ENCODE results near the gene FBXO36.

The FBXO36 gene

DNA sequence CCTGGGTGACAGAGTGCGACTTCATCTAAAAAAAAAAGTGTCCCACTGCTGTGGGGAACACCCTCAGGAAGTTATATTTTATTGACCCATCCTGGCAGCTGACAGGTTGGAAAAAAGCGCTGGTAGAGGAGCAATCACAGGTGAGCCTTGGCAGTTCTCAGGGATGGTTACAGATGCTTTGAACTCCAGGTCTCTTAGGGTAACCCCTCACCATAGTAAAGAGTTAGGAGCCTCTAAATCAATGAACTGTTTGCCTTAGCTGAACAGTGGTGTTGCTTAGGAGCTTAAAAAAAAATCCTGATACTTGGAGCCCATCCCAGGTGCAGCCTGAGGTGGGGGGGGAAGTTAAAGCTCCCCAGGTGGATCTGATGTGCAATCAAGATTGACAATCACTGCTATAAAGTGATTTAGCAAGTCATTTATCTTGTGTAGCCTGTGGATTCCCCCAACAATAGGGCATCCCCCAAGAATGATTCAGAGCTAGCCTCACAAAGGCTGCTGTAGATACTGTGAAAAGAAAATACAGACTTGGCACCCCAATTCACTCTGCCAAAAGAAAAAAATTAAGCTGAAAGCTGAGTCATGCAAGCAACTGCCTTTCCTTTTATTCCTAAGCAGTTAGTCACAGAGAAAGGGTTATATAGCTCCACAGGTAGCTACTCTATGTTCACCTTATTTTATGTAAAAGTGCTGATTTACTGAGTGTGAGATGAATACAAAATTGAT is 131.6 kb downstream of the FBXO36 start:
- DNase-seq = no peak

DNA sequence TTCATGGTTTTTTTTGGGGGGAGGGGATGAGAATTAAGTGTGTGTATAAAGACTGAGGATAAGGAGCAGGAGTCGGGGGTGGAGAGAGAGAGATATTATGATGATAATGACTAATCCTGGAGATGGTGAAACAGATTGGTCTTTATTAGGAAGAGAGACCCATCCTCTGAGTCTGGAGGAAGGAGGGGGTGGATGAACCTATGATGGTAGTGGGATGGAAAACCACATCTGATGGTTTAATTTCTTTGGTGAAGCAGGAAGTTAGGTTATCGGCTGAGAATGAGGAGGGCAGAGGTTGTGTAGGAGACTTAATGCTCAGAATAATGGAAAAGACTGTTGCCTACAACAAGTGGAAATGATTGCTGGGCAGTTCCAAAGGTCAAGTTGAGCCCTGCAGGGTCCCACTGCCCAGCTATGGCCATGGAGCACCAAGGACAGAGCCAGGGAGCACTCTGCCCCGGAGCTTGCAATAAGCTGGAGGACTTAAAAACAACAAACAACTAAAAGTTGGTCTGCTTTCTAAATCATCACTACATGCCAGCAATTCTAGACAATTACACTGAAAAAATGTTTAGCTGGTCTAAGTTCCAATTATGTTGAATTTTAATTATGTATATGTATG is 138.5 kb downstream of the FBXO36 start:
- no peak for DNase-seq

Data from NCI-H345 (cell line).